GM18507 (cell line): ENCODE data around the gene FDXR.

Experiments
- DNase-seq: peaks from one replicate; pipeline ENCODE4 v3.0.0; 2011; ENCODE audit warnings: low read depth; ENCODE audit not compliant: insufficient read length; ENCODE audit errors: extremely low spot score
- FAIRE-seq: peaks from 2 replicates; lab custom pipeline; 2011; peaks lifted over from hg19 to GRCh38; lab: Jason Lieb, UNC

FDXR gene

DNA sequence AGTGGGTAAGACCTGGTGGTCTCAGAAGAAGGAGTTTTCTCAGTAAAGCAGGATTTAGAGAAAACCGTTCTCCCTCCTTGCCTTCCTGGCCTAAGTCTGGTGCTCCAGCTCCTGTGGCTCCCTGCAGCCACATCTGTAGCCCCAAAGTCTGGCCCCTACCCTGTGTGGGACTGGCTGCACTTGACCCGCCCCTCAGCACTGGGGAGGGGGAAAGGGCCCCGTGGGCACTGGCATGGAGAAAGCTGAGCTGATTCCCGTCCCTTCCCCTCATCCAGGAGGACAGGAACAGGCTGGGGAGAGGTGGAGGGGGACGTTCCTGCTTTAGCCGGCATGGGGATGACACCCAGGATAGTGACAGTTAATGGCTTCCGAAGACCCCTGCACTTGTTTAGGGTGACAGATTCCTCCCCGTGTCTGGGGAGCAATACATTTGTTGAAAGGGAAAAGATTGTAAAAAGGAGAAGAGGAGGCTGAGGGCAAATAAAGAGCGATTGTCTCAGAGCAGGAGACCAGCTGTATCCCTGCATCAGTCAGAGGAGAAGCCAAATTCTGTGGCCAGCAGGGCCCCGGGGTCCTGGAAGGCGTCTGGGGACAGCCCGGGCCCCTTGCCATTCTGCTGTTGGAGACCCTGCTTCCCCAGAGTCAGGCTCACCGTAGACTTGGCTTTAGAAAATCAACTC, 51.0 kb downstream of the FDXR start:
- DNase-seq (no peak), FAIRE-seq (no peak)

DNA sequence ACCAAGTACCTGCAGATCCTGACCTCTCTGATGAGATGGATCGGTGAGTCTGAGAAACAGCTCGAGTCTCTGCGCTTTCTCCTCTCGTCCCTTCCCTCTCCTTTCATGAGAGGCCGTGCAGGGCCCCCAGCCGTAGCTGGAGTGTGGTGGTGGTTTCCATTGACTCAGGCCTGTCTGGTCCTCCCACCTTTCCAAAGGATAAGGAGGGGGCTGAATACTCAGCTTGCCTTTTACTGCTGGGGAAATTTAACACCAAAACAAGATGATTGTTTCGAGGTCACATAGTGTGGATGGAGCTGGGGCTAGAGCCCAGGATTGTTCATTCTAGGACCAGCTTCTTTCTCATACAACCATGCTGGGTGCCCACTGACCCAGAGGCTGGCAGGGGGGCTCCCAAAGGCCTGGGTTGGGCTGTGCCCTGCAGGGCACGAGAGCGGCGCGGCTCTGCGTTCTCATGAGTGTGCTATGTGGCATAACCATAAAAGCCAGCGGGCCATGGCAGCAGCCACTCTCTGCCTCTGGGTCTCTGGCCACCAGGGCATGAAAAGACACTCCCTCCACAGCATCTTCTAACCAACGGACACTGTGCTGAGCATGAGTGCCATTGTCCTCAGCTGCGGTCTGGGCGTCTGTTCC, 52.9 kb downstream of the FDXR start:
- DNase-seq: no peak
- FAIRE-seq: no peak

DNA sequence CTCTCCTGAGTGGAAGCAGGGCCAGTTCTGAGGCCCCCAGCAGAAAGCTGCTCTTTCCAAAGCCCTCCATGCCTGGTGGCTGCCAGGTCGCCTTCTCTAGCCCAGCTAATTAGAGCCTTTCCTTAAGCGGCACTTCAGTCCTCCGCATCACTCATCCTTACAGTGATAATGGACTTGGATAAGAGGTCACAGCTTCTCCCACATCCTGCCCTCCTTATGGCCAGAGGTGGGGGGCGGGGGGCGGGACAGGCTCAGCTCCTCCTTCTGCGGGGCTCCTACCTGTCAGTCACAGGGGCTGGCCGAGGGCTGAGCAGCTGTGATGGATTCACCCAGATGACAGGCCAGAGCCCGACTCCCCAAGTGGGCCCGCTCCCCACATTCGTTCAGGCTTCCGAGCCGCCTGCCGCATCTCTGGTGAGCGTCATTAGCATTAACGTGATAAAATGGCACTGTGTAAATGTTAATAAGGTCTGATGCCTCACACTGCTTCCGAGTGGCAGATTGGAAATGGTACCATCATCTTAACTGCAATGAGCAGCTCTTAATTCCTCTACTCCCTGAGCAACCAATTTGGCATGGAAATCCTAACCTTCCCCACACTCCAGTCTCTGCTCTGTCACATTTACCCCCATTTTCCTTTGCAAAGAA, 54.4 kb downstream of the FDXR start:
- FAIRE-seq (no peak), DNase-seq (no peak)

DNA sequence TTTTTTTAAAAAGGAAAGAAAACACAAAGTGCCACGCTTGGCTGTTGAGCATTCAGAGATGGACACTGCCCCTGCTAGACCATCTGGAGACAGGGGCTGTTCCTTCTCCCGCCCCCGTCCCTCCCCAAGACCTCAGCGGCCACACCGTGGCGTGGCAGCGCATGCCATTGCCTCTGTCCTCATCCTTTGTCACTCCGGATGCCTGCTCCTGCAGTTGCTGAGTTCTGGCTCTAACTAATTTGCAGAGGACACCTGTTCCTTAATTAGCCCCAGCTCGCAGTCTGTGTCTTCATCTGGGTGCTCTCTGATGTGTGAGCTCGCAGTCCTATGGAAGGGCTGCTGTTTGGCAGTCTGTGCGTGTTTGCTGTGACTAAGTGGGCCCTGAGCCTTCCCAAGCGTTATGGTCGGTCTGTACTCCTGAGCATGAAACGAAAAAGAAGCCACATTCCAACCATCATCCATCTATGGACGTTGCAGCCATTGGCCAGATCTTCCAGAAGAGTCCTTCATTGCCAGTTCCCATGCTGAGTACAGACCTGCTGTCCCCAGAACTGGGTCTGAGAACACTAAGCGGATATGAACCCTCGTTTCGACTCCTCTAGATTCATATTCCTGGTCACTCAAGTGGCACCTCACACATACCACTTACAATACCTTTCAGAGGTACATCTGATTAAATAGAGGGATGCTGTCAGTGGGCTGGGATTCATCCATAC, 55.7 kb downstream of the FDXR start:
- FAIRE-seq: no peak
- no peak for DNase-seq

DNA sequence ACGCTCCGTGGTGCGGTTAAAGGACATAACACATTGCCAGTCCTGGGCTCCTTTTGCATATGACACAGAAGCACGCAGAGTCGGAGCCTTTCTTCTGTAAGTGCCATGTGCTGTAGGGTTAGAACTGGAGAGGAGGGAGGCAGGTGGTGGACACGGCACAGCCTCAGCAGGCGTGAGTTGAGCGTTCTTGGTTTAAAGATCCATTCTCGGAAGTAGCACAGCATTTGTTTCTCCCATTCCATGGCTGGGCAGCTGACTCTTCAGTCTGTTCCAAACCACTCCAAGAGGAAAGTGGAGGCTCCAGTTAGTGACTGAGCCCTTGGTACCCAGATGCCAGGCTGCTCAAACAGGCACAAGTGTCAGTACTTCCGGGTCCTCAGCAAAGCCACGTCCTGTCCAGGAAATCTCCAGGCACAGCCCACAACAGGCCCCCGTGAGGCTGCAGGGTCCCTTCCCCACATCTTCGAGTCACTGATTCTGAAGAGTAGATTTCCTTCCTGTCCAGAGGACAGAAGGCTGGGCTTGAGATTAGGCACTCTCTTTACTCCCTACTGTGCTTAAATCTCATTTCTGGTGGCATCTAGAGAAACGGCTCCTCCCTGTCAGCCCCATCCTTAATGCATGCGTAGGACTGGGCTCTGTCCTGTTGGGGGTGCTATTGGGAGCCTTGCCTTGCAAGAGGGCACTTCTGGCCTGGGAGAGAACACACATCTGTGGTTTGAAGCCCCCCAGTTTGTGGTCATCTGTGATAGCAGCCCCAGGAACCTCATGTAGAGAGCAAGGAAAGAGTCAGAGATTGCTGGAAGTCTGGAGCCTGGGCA, 57.0 kb downstream of the FDXR start:
- FAIRE-seq: no peak
- DNase-seq: no peak

DNA sequence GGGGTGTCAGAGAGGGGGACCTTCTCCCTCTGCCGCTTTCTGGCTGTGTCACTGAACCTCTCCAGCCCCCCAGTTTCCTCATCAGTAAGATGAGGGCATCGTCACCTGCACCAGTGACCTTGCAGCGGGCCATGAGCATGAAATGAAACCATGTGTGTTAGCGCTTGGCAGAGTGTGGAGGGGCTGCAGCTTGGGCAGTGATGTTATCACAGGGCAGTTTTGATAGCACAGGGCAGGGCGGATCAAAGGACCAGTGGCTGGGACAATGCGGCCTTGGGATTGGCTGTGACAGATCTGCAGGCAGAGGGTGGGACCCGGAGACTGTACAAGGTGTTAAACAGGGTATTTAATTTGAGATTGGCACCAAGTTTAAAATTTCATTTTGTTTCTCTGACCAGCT, 57.7 kb downstream of the FDXR start:
- no peak for FAIRE-seq
- DNase-seq: no peak

DNA sequence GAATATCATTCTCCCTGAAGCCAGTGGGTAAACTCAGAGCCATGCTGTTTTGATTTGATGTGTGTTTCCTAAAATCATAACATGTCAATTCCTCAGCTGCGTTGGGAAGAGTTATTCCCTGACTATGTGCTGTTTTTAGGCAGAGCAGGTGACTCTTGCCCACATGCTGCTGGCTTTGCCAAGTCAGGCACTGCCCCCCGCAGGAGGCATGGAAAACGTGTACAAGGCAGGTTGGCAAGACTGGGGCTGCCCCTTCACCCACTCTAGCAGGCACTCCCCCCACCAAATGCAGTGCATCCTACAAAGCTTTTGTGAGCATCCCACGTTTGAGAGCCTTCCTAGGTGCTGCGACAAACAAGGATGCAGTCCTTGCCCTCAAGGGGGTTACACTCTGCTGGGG, 58.3 kb downstream of the FDXR start:
- FAIRE-seq (no peak), DNase-seq (no peak)
